GM21717 (cell line): ENCODE data around the gene CORO7.

ENCODE experiments used
- ATAC-seq: cut with Tn5 transposase; IDR thresholded peaks from one replicate; pipeline ENCODE4 v1.9.1; 2021; ENCODE audit warnings: mild to moderate bottlenecking, moderate library complexity; ENCODE audit not compliant: unreplicated experiment

Gene CORO7

DNA sequence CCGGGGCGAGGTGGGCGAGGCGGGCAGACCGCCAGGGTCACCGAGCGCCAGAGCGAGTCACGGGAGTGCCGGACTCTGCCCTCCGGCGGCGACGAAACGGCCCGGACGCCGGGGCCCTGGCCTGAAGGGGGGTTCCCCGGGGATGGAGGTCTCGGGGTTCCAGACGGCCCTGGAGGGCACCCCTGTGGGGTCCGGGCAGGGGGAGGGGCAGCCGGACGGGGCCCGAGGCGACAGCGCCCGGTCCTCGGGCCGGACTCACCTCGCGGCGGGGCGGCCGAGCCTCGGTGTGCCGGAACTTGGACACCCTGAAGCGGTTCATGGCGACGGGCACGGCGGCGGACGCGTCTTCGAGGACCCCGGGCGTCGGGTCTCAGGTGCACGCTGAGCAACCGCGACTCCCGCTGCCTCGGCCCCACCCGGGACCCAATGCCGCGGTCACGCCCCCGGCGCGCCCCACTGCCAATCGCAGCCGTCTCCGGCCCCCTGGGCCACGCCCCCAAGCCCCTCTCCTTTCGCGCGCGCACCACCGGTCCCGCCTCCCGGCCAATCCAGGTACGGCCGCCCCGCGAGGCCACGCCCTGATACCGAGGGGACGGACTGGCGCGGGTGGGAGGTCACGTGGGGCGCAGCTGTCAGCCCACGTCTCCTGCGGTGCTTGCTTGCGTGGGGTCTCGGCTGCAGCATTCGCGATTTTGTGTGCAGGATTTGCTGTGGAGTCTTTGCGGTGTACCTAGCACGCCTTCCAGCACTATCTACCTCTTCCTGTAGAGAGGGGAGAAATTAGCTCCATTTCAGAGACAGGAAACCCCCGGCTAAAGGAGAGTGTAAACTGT is at the start of gene CORO7:
TSS of gene CORO7 (minus strand) at position 397 of the 833 bp plus-strand sequence. CDS start at position 319, 78 bp downstream.
- peak; percentile 53 for ATAC-seq

GRCh38 chr16:4463522-4464163 is 47.2 kb upstream of the CORO7 start:
- ATAC-seq: no peak

GRCh38 chr16:4461250-4462085 is 45.1 kb upstream of the CORO7 start:
- ATAC-seq: no peak

DNA sequence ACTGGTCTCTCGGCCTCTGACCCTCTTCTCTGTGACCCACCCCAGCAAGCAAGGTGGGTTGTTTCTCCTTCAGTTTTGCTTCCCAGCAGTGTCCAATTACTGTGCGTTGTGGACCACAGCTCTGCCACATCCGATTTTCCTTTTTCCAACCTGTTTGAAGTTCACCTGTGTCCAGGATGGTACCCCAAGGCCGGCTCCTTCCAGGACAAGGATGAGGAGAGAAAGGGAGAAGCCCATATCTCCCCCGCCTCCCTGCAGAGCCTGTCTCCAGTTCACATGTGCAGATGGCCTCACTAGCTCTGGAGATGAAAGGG is 44.5 kb upstream of the CORO7 start:
- no peak for ATAC-seq

- ATAC-seq: no peak
Measured at GRCh38 chr16:4455951-4456350, 39.6 kb upstream of the CORO7 start.

- no peak for ATAC-seq
Measured at GRCh38 chr16:4455081-4455480, 38.7 kb upstream of the CORO7 start.

- ATAC-seq: no peak
Measured at GRCh38 chr16:4454623-4455022, 38.2 kb upstream of the CORO7 start.

GRCh38 chr16:4452674-4453073 is 36.3 kb upstream of the CORO7 start:
- ATAC-seq: no peak

DNA sequence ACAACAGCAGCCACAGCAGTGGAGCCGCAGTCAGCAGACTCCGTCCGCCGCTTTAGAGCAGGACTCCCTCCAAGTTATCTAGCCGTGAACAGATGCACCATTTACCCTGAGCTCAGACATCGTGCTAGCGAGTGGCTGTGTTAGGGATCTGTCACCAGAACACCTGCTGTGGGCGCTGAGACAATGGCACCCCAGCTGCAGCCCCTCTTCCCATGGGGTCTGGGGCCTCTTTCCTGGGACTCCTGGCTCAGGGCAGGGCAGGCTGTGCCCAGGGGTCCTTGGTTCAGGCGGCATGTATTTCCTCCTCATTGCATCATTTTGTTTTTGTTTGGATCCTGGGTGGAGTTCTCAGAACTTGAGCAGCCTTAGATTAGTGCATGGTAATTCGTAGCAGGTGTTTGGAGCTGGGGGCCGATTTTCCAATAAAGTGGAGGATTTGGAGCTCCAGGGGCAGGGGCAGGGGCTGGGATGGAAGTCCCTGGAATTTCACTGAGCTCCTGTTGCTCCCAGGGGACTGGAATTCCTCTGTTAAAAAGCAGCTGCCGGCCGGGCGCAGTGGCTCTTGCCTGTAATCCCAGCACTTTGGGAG is 34.6 kb upstream of the CORO7 start:
- no peak for ATAC-seq

GRCh38 chr16:4450430-4450829 is 34.0 kb upstream of the CORO7 start:
- ATAC-seq: no peak

- ATAC-seq: no peak
Measured at GRCh38 chr16:4443986-4444385, 27.6 kb upstream of the CORO7 start.

DNA sequence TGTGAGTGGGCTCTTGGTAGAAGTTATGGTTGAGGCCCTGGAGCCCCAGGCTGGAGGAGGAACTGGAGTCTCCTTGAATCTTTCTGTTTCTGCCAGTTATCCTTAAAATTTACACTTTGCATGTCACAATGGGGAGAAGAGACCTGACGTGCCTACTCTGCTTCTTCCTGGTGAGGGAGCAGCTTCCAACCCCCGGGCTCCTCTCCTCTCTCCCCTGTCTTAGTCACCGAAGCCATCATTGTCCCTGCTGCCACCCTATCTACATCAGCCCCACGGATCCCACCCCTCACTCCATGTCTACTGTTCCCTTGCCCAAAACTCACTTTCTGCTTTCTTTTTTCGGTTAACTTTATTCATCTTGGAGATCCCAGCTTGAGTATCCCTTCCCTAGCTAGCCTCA is 26.9 kb upstream of the CORO7 start:
- ATAC-seq: no peak

- no peak for ATAC-seq
Measured at GRCh38 chr16:4442371-4442770, 26.0 kb upstream of the CORO7 start.

DNA sequence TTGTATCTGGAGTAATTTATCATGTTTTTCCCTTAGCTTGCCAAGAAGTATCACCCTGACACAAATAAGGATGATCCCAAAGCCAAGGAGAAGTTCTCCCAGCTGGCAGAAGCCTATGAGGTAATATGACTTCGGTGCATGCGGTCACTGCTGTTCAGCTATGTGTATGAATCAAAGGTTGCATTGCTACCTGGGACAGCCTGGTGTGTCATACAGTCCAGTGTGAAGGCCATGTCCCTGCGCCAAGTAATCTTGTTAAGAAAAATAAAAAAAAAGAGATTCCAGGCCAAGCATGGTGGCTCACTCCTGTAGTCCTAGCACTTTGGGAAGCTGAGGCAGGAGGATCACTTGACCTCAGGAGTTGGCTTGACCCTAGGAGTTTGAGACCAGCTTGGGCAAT is 21.0 kb upstream of the CORO7 start:
- ATAC-seq: no peak

GRCh38 chr16:4435337-4436067 is 19.1 kb upstream of the CORO7 start:
- ATAC-seq: no peak

DNA sequence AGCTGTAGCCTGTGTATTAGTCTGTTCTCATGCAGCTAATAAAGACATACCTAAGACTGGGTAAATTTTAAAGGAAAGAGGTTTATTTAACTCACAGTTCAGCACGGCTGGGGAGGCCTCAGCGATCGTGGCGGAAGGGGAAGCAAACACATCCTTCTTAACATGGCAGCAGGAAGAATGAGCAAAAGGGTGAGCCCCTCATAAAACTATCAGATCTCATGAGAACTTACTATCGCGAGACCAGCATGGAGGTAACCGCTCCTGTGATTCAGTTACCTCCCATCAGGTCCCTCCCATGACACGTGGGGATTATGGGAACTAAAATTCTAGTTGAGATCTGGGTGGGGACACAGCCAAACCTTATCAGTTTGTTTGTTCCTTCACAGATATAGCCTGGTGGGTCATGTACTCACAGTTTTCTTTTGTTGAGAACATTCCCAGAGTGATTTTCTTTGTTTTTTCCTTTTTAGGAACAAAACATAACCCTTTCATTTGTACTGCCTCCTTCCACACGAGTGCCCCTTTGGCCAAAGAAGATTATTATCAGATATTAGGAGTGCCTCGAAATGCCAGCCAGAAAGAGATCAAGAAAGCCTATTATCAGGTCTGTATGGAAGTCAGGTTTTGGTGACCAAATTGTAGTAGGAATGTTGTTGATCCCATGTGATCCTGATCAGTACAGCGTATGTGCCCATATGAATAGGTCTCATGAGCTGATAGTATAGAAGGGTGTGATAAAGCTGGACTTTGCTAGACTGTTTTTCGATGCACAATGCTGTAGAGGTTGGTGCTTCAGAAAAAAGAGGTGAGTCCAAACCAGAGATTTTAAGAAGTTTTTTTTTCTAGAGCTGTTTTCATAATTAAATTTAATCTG is 17.8 kb upstream of the CORO7 start:
- ATAC-seq: no peak

DNA sequence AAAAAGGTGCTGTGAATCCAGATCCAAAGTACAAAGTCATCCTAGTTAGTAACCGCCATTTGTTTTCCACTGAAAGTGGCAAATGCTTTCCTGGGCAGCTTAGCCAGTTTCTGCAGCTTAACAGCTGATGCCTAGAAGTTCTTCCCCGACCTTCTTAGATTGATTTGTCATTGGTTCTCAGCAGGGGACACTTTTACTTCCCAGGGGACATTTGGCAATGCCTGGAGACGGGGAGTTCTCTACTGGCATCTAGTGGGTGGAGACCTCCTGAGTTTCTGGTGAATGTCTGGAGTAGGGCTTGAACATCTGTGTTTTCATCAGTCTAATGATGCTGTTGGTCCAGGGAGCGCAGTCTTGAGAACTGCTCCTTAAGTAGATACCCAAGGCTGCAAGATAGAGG is 16.8 kb upstream of the CORO7 start:
- no peak for ATAC-seq

DNA sequence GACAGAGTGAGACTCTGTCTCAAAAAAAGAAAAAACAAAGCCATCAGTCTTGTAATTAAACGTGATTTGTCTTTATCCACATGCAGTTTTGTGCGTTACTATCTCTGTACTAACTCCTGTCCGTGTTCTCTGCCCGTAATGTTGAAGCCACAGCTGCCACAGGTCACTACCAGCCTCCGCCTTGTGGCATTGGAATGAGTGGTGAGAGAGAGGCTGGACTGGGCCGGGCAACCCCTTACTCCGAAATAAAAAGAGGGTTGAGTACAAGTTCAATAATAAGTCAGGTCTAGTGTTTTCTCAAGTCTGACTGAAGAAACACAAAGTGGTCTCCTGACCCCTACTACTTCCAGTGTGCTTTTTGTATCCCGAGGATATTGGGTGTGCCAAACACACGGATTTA is 14.6 kb upstream of the CORO7 start:
- no peak for ATAC-seq

DNA sequence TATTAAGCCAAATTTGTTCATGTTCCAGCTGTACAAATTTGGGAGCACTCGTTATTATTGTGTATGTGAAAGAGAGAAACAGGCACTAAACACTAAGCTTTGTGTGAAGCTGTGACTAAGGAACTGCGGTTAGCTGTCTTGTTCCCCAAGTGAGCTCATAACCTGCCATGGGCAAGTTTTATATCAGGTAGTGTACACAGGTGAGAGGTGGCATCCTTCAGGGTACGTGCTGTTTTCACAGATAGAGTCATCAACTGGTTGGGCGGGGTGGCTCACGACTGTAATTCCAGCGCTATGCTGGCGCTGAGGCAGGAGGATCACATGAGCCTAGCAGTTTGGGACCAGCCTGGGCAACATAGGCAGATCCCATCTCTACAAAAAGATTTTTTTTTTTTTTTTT is 12.1 kb upstream of the CORO7 start:
- ATAC-seq: no peak
